H1 (cell line): ENCODE data around the gene BTNL2. TPM values are rescaled to one million over a fixed set of nuclear protein-coding genes. Genes with fewer than 3 reads are reported as not detected.

Experiments
- CEBPB ChIP-seq: IDR thresholded peaks from 2 replicates; pipeline ENCODE4 v1.6.1; 2012; ENCODE audit warnings: low read depth, low read length
- CHD1 ChIP-seq: IDR thresholded peaks from 2 replicates; pipeline ENCODE4 v1.6.1; 2012; ENCODE audit warnings: low read depth, low read length, improper control_type of control experiment
- EGR1 ChIP-seq: IDR thresholded peaks from 2 replicates; pipeline ENCODE4 v1.6.1; 2011; ENCODE audit warnings: low read depth, low read length, borderline replicate concordance
- EZH2 ChIP-seq: fragments of 200-600 bp; sonication (generic); IDR thresholded peaks from 2 replicates; pipeline ENCODE4 v1.7.1; 2012; ENCODE audit warnings: low read depth, mild to moderate bottlenecking, moderate library complexity, low read length, inconsistent platforms; ENCODE audit not compliant: severe bottlenecking
- FOSL1 ChIP-seq: IDR thresholded peaks from 2 replicates; pipeline ENCODE4 v1.6.1; 2011; ENCODE audit warnings: mild to moderate bottlenecking, low read depth, low read length, moderate library complexity; ENCODE audit not compliant: insufficient read depth
- GABPA ChIP-seq: IDR thresholded peaks from 2 replicates; pipeline ENCODE4 v1.6.1; 2011; ENCODE audit warnings: mild to moderate bottlenecking, low read length, moderate library complexity, borderline replicate concordance; ENCODE audit not compliant: insufficient read depth
- RAD21 ChIP-seq, 2 experiments: IDR thresholded peaks in 1 of 2; conservative IDR thresholded peaks in 1 of 2; 2 replicates each; pipeline ENCODE4 v1.6.1; 2011; ENCODE audit warnings: low read depth in 2 of 2, low read length in 2 of 2, improper control_type of control experiment in 1 of 2, inconsistent platforms in 1 of 2, mild to moderate bottlenecking in 1 of 2, moderate library complexity in 1 of 2
- RBBP5 ChIP-seq: IDR thresholded peaks from 2 replicates; pipeline ENCODE4 v1.7.1; 2012; ENCODE audit warnings: low read depth, mild to moderate bottlenecking, inconsistent platforms, low read length, moderate library complexity, borderline replicate concordance
- SP1 ChIP-seq: IDR thresholded peaks from 2 replicates; pipeline ENCODE4 v1.6.1; 2011; ENCODE audit warnings: low read depth, low read length
- polyA plus RNA-seq, 7 experiments: library from polyadenylated mRNA; depleted of rRNA in 3 of 7; stranded (reverse) in 5 of 7; unstranded in 2 of 7; fragments of >200 nt in 5 of 7; fragments of 200-250 nt in 2 of 7; gene quantifications; 1 replicate in 5 of 7; 2 replicates in 1 of 7; 4 replicates in 1 of 7; pipeline versions ENCODE4 v1.2.1 to v1.2.3, GENCODE V29; 2011 to 2013; ENCODE audit warnings: missing spikeins in 2 of 7, mixed read lengths in 2 of 7
- total RNA-seq: library from RNA; stranded (reverse); fragmentation: NEBNext Ultra II Directional; extraction: Animal tissue kit (Norgen Biotek cat#: 25700); gene quantifications from 2 replicates; pipeline ENCODE4 v1.2.1, GENCODE V29; 2021

Gene BTNL2
- total and polyA plus RNA-seq, 2 of the 8 experiments (the other 6 are each of a cell fraction or from before 2014, with no cell fraction given), result not detected

GRCh38 chr6:32355018-32355417, 52.0 kb downstream of the BTNL2 start (continued):
- TF ChIP-seq GABPA, result no peak
- TF ChIP-seq RAD21 (IDR thresholded peaks at IDR 0.05 in 1 of 2, conservative IDR thresholded peaks at IDR 0.05 in 1 of 2; ENCODE audit: low read depth in 2 of 2, low read length in 2 of 2), result no peak
- no peak for TF ChIP-seq CEBPB
- no peak for TF ChIP-seq CHD1
- no peak for TF ChIP-seq EZH2
- no peak for TF ChIP-seq SP1
- TF ChIP-seq RBBP5, result no peak
- no peak for TF ChIP-seq FOSL1
- TF ChIP-seq EGR1, result no peak
